ENCODE results near the gene RFNG. TPM values are rescaled to one million over a fixed set of nuclear protein-coding genes. Genes with fewer than 3 reads are reported as not detected.

The RFNG gene
- total RNA-seq, 1 donor from 2014 or later = 30.0 TPM

DNA sequence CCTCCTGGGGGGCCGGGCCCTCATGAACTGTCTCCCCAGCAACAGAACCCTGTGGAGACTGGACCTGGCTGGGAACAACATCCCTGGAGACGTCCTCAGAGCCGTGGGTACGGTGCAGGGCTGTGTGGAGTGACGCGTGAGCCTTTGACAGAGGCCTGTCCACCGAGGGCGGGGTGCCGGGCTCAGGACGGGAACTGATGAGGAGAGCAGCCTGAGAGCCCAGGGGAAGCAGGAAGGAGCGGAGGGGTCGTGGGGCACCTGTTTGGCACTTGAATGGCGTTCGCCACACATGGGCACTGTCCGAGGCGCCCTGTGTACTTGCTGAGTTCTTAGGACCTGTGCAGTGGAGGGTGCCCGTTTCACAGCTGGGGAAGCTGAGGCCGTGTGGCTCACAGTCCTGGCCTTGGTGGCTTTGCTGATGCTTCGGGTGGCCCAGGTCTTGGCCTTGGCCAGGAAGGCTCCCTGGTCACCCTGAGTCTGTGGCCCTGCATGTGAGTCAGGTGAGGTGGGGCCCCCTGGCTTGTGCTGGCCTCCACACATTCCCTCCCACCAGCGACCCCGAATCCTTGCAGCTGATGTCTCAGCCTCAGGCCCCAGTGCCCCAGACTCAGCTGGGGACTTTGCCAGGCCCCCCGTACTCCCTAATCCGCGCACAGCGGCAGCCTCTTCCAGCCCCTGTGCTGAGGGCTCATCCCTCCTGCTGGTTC lies 26.1 kb downstream of the RFNG start:
- DNase-seq (ENCODE audit: low spot score) = no peak

DNA sequence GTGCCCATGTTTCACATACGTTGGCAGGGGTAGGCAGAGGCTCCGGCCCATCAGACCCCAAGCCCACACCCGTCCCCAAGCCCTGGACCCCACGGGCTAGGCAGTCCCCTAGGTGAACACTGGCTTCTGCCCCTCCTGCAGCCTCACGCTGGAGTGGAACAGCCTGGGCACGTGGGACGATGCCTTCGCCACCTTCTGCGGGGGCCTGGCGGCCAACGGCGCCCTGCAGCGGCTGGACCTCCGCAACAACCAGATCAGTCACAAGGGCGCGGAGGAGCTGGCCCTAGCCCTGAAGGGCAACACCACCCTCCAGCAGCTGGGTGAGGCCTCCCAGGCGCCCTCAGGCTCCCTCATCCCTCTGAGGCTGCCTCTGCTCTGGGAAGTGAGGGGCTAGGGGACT lies 26.8 kb downstream of the RFNG start:
- DNase-seq (ENCODE audit: low spot score) = no peak

GRCh38 chr17:82023447-82024241 lies 28.0 kb downstream of the RFNG start:
- no peak for DNase-seq (ENCODE audit: low spot score)

DNA sequence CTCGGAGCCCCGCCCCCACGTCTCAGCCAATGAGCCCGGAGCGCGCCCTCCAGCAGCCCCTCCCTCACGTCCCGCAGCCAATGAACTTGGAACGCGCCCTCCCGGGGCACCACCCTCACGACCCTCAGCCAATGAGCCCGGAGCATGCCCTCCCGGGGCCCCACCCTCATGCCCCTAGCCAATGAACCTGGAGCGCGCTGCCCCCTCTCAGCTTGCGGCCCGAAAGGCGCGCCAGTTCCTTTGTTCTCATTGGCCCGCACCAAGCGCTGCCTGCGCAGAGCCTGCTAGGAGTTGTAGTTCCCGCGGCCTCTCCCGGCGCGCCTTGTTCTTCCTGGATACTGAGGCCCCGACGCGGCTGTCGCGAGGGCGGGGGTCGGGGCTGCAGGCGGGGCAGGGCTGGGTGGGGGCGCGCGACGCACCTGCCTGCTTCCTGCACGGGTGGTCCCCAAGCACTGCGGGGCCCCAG lies 28.6 kb downstream of the RFNG start, which contains the start of gene LRRC45:
Gene LRRC45 (plus strand): TSS at position 325 of the 466 bp plus-strand sequence. CDS start 339 bp downstream, outside the sequence.
- peak; percentile 100 for DNase-seq (ENCODE audit: low spot score)

DNA sequence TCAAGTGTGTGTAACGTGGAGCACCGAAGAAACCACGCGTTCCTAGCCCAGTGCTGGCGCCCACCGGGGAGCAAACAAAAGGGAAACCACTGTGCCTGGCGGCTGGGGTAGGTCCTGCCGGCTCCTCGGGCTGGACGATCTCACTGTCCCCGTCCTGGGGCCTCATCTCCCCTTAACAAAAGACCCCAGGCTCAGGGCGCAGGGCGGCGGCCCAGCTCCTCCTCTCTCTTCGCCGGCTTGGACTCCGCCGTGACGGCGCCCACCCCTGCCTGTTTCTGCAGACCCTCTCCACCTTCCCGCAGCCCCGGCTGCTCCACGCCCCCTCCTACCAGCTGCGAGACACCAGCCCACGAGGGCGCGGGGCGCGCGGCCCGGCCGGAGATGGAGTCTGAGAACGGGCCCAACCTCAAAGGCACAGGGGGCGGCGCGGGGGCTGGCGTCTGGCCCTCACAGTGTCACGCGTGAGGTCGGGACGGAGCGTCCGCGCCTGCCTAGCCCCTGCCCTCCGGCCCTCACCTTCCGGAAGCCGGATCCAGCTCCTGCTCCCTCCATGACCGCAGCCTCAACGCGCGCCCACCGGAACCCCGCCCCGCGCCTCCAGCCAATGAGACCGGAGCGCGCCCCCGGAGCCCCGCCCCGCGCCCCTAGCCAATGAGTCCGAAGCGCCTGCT lies 29.2 kb downstream of the RFNG start, which contains the start of gene CENPX:
Gene CENPX (minus strand): TSS at position 569 of the 671 bp plus-strand sequence. CDS start 17 bp downstream, at position 552.
- no peak for DNase-seq (ENCODE audit: low spot score)

- no peak for DNase-seq (ENCODE audit: low spot score)
Observed at GRCh38 chr17:82021900-82022309, 29.7 kb downstream of the RFNG start.

DNA sequence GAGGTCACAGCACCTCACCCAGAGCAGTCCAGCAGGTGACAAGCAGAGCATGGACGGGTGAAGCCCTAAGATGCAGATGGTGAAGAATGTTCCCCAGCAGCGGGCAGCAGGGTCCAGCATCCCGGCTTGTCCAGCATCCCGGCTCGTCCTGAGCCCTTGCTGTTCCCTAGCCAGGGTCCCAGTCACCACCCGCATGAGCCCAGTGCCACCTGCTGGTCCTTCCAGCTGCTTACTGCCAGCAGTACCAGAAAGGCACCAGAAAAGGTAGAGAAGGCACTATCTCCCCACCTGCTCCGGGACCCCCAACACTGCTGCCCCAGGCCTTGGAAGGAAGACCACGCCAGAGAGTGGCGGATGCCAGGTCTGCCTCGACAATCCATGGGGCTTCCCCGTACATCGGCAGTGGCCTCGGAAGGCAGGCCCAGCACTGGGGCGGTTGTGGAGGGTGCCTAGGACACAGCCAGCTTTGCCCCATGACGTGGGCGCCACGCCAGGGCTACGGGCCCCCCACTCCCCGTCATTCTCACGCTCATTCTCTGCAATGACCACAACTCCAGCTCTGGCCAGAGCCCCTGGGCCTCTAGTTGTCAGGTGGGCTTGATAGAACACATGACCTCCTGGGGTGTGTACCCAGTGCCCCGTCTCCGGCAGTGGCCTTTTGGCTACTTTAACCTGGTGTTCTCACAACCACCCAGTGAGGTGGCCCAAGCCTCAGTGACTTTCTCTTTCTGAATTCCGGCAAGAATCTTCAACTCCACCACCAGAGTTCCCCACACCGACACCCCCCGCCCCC lies 30.3 kb downstream of the RFNG start:
- DNase-seq (ENCODE audit: low spot score) = peak; percentile 84

DNA sequence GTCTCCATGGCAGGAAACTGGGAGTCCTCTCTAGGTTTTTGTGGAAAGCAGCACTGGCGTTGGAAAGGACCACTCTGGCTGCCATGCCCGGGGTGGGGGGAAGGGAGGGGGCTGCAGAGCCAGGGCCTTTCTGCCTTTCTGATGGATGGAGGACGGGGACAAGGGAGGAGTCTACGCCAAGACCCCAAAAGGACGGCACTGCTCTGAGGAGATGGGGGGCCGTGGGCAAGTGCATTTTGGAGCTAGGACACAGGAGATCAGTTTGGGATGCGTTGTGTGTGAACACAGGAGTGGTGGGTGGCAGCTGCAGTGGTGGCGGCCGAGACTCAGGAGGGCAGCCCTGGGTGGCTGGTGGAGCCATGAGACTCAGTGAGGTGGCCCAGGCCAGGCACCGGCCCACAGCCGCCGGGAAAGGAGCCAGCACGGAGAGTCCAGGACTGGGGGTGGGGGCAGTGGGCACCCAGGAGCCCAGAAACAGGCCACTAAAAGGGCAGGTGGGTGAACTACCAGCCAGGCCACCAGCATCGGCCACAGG lies 31.0 kb downstream of the RFNG start:
- DNase-seq (ENCODE audit: low spot score) = no peak

GRCh38 chr17:82019690-82020571 lies 31.7 kb downstream of the RFNG start:
- DNase-seq (ENCODE audit: low spot score) = no peak

- DNase-seq (ENCODE audit: low spot score) = no peak
Observed at GRCh38 chr17:82018989-82019689, 32.5 kb downstream of the RFNG start.

DNA sequence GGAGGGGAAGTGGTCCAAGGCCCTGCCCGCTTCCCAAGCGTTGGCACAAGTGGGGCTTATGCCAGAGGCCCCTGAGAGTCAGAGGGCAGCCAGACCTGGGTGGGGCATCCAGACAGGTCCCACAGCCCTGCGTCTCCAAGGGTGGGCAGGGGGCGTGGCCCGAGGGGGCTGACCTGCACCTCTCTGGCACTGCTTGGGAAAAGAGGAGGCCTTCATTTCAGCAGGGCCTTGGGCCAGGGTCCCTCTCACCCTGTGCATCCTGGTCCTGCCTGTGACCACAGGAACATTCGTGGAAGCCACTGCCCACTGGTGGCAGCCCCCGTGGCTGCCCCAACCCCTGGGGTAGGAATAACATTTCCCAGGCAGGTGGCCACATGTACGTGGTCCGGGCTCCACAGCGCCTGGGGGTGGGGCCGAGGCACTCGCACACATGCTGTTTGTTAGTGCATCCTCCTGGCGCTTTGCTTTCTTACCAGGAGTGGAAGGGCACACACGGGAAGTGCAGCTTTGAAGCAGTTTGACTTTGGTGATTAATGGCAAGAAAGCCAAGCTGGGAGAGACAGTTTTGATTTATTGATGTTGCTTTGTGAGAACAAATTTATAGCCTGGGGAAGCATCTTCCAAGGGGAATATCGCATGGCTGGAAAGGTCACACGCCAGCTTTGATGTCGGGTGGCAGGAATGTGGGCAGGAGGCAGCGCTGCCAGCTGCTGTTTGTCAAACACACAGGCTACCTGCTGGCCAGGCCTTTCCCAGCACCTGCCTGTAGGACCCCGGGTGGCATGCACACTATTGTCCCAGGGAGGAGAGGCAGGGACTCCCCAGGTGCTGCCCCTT lies 33.2 kb downstream of the RFNG start:
- no peak for DNase-seq (ENCODE audit: low spot score)

DNA sequence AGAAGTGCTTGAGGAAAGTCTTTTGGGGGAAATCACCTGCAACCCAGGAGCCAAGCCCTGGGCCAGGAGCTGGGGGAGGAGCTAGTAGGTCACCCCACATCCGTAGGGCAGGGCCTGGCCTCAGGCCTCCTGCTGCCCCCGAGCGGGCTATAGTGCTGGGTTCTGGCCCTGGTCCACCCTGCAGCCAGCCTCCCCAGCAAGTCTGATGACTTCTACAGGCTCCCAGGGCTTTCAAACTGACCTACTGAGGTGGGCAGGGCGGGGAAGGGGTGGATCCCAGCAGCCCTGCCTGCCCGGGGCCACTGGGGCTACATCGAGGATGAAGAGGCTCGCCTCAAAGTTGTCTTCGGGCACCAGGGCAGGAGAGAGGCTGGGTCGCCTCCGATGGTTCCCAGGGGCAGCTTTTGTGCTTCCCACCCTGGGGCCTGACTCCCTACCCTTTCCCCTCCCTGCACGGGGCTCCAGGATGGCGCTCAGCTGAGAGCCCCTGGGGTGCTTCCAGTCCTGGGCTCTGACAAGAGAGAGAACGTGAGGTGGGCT lies 33.9 kb downstream of the RFNG start:
- DNase-seq (ENCODE audit: low spot score) = no peak

- no peak for DNase-seq (ENCODE audit: low spot score)
Observed at GRCh38 chr17:82016875-82017459, 34.6 kb downstream of the RFNG start.

DNA sequence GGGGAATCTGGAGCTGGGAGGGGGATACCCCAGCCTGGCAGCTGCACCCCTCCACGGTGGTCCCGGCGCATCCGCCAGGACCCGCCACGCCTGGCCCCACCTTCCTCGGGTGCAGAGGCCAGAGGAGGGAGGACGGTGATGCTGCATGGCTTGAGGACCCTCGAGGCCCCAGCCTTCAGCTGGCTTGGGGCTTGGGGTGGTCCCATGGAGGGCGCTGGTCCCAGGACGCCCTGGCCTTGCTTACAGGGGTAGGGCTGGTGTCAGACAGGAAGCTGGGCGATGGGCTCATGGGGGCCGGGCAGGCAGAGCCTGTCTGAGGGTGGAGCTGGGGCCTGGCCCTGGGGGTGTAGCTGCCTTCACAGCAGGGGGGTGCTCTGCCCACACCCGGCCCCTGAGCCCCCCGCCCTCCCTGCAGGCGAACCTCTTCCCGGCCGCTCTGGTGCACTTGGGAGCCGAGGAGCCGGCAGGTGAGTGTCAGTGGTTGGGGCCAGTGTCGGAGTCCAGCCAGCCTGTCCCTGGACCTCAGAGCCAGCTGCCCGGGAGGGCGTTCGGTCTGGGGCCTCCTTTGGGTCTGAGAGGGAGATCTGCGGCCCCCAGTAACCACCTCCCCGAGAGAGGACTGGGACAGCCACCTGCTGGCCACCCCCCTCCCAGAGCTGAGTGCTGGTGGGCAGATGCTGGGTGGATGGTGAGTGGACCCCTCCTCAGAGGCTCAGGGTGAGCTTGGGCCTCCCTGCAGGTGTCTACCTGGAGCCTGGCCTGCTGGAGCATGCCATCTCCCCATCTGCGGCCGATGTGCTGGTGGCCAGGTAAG lies 35.3 kb downstream of the RFNG start:
- DNase-seq (ENCODE audit: low spot score) = no peak

DNA sequence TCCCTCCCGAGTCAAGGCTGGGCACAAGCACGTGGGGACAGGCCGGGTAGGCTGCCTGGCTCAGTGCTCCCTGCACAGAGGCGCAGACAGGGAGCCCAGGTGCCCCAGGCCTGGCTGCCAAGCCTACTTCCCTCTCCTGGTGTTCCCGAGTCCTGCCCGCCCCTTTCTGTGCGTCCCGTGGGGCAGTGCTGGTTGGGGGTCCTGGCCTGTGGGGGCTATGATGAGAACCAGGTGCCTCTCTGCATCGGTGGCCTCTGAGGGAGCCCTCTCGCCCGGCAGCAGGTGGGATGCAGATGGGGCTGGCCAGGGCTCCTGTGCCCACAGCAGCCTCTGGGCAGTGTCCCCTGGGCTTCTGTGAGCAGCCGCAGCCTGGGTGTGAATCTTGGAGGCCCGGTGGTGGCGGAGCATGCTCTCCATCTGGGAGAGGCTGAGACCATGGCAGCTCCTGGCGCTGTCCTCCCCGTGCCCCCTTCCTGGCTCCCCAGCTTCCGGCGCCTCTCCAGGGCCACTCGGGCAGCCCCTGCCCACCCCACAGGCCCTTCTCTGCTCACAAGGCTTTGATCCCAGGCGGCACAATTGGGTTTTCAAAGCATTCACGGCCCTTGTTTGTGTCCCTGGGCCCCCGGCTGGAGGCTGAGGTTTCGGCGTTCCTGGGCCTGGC lies 36.2 kb downstream of the RFNG start:
- no peak for DNase-seq (ENCODE audit: low spot score)

DNA sequence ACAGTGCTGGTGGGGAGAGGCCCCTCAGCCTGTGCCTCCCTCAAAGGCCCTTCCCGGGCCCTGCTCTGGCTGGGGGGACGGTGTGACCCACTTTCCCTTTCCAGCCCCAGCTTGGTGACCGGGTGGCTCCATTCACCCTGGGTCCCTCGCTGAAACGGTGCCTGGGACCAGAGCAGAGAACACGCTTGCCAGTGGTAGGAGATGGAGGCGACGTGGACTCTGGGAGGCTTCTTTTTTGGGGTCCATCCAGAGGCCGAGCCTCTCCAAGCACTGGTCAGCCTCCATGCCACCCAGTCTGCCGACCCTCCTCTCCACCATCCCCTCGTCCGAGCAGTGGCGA lies 36.7 kb downstream of the RFNG start:
- DNase-seq (ENCODE audit: low spot score) = no peak

DNA sequence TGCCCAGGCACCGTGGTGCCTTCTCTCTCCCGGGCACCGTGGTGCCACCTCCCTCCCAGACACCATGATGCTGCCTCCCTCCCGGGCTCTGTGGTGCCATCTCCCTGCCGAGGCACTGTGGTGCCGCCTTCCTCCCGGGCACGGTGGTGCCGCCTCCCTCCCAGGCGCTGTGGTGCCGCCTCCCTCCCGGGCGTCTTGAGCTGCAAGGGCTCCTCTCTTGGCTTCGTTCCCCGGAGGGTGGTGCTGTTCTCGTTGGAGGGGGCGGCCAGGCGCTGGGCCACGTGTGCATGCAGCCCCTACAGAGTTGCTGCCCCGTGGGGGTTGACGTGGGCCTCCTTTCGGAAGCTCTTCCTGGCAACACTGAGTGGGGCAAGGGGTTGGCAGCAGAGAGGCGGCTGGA lies 37.2 kb downstream of the RFNG start:
- no peak for DNase-seq (ENCODE audit: low spot score)

Measured in ureter (tissue), 1 donor.